ENCODE data around the gene CYP2D6. TPM values are rescaled to one million over a fixed set of nuclear protein-coding genes. Genes with fewer than 3 reads are reported as not detected.
"Not testable (repeated sequence)": the region's sequence is repeated elsewhere in the genome, so short reads cannot be mapped to it uniquely, and the experiment has no call there.

Gene CYP2D6
- total and polyA plus RNA-seq, 8 donors: 0.96 to 6.8 (median 4.5) TPM

DNA sequence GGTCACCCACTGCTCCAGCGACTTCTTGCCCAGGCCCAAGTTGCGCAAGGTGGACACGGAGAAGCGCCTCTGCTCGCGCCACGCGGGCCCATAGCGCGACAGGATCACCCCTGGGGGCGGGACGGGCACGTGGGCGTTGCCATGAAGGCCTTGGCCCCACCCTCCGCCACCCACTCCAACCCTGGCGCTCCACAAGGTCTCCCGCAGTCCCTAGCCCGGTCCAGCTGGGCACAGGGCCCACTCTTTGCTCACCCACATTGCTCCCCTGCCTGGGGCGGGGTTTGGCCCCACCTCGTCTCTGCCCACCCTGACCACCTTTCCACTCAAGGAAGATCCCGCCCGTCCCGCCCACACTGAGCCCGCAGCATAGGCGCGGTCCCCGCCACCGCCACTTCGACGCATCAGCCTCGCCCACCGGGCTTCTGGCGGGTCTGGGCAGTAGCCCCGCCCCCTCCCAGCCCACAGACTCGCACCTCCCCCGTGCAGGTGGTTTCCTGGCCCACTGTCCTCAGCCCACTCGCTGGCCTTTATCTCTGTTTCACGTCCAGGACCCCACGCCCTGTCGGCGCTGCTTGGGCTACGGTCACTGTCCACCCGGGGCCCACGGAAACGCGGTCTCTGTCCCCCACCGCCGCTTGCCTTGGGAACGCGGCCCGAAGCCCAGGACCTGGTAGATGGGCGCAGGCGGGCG is 12.3 kb upstream of the CYP2D6 start:
- no peaks in the 10 kb centered on the region for H3K27me3 ChIP-seq
- DNase-seq: no peak
- TF ChIP-seq, protein P1, sequence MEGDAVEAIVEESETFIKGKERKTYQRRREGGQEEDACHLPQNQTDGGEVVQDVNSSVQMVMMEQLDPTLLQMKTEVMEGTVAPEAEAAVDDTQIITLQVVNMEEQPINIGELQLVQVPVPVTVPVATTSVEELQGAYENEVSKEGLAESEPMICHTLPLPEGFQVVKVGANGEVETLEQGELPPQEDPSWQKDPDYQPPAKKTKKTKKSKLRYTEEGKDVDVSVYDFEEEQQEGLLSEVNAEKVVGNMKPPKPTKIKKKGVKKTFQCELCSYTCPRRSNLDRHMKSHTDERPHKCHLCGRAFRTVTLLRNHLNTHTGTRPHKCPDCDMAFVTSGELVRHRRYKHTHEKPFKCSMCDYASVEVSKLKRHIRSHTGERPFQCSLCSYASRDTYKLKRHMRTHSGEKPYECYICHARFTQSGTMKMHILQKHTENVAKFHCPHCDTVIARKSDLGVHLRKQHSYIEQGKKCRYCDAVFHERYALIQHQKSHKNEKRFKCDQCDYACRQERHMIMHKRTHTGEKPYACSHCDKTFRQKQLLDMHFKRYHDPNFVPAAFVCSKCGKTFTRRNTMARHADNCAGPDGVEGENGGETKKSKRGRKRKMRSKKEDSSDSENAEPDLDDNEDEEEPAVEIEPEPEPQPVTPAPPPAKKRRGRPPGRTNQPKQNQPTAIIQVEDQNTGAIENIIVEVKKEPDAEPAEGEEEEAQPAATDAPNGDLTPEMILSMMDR (IDR thresholded peaks at IDR 0.05): no peak
- no peaks in the 10 kb centered on the region for H3K9me3 ChIP-seq
- H3K27ac ChIP-seq: no peak overlapping the region
- no peaks in the 10 kb centered on the region for H3K4me1 ChIP-seq
- ATAC-seq: no peak
- H3K36me3 ChIP-seq: peaks cover 0 to 7% of the 10 kb centered on the region in 2 donors
- no peak overlapping the region for H3K4me3 ChIP-seq
- intact Hi-C loops (cut with DNase I): no loop called here

- H3K36me3 ChIP-seq; intact Hi-C loops (cut with DNase I); H3K9me3 ChIP-seq; ATAC-seq; H3K27ac ChIP-seq; H3K27me3 ChIP-seq; H3K4me1 ChIP-seq; H3K4me3 ChIP-seq; DNase-seq: not testable (repeated sequence)
These were observed 10.9 kb upstream of the CYP2D6 start for GRCh38 chr22:42141307-42142057.

- H3K27me3 ChIP-seq; H3K9me3 ChIP-seq; H3K4me1 ChIP-seq; intact Hi-C loops (cut with DNase I); H3K27ac ChIP-seq; H3K4me3 ChIP-seq; ATAC-seq; DNase-seq; H3K36me3 ChIP-seq: not testable (repeated sequence)
These were observed 9.5 kb upstream of the CYP2D6 start for GRCh38 chr22:42140153-42140552.

DNA sequence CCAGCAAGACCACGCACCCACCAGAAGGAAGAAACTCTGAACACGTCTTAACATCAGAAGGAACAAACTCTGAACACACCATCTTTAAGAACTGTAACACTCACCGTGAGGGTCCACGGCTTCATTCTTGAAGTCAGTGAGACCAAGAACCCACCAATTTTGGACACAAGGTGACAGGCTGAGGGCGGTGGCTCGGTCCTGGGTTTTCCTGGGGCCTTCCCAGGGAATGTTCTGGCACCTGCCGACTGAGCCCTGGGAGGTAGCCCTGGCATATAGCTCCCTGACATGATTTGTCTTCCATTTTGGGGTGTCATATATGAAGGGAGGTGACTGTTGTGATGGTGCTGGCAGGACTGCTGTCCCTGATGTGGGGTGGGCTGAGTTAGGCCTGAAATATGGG is 8.9 kb upstream of the CYP2D6 start:
- H3K4me1 ChIP-seq; H3K36me3 ChIP-seq; DNase-seq; H3K4me3 ChIP-seq; H3K27me3 ChIP-seq; intact Hi-C loops (cut with DNase I); H3K9me3 ChIP-seq; H3K27ac ChIP-seq; ATAC-seq: not testable (repeated sequence)

DNA sequence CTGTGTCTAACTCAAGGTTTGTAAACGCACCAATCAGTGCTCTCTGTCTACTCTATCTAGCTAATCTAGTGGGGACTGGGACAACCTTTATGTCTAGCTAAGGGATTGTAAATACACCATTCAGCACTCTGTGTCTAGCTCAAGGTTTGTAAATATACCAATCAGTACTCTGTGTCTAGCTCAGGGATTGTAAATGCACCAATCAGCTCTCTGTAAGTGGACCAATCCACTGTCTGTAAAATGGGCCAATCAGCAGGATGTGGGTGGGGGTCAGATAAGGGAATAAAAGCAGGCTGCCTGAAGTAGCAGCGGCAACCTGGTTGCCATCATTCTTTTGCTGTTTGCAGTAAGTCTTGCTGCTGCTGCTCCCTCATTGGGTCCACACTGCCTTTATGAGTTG is 8.4 kb upstream of the CYP2D6 start:
- intact Hi-C loops (cut with DNase I): no loop called here

GRCh38 chr22:42138122-42138770 is 7.6 kb upstream of the CYP2D6 start:
- Histone ChIP-seq H3K27me3 (no peaks in the 10 kb centered on the region), H3K9me3 (no peaks in the 10 kb centered on the region), H3K27ac (no peak overlapping the region), H3K36me3 (peaks cover 0 to 7% of the 10 kb centered on the region in 2 donors), H3K4me3 (no peak overlapping the region), H3K4me1 (no peaks in the 10 kb centered on the region)
- intact Hi-C loops (cut with DNase I): no loop called here
- TF ChIP-seq, protein P1 (IDR thresholded peaks at IDR 0.05): no peak
- no peak for ATAC-seq
- no peak for DNase-seq

More for the DNA sequence above, 8.4 kb upstream of the CYP2D6 start:
- no peaks in the 10 kb centered on the region for H3K27me3 ChIP-seq
- no peaks in the 10 kb centered on the region for H3K4me1 ChIP-seq
- ATAC-seq (no peak), DNase-seq (no peak)
- no peak overlapping the region for H3K27ac ChIP-seq
- TF ChIP-seq, protein P1 (IDR thresholded peaks at IDR 0.05): no peak
- H3K9me3 ChIP-seq: no peaks in the 10 kb centered on the region
- no peak overlapping the region for H3K4me3 ChIP-seq
- peaks cover 0 to 7% of the 10 kb centered on the region in 2 donors for H3K36me3 ChIP-seq

DNA sequence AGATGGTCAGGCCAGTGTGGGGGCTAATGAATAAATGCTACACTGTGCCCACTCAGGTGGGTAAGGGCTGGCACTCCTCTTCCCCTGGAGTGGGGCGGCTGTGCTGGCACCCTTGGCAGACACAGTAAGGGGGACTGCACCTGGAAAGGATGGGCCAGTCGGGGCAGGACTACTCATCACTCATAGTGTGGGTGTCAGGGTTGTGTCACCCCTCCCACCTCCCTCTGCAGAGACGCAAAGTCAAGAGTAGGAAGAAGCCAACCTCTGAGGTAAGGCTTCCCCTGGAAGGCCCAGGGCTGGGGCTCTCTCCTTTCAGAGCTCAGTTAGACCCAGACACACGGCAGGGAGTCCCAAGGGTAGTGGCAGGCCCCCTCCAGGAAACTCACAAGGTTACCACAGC is 5.1 kb upstream of the CYP2D6 start:
- not testable (repeated sequence) for ATAC-seq, H3K27me3 ChIP-seq

More for the DNA sequence above, 5.1 kb upstream of the CYP2D6 start:
- H3K27ac ChIP-seq; H3K4me3 ChIP-seq; H3K36me3 ChIP-seq; H3K9me3 ChIP-seq; DNase-seq; H3K4me1 ChIP-seq; intact Hi-C loops (cut with DNase I): not testable (repeated sequence)
